Calu3 (cell line): ENCODE data around the gene HBG2. TPM values are rescaled to one million over a fixed set of nuclear protein-coding genes. Genes with fewer than 3 reads are reported as not detected.

ENCODE experiments used
- BruUV-seq: library from RNA; stranded (reverse); fragments of 400-500 nt; replicated peaks from 2 replicates; lab custom pipeline; 2021; lab: Mats Ljungman, UMichigan
- CTCF ChIA-PET: fragments of 300-600 bp; sonication (Branson Sonifier 250); formaldehyde crosslinking; loops from one replicate; lab custom pipeline; 2022; ENCODE audit warnings: antibody characterized with exemption; lab: Charles Lee
- DNase-seq: peaks from one replicate; pipeline ENCODE4 v3.0.0; 2022
- H3K27ac Mint-ChIP-seq: one replicate; pipeline ENCODE4 v1.8.0; 2022; ENCODE audit warnings: mixed read lengths; ENCODE audit not compliant: unreplicated experiment
- H3K27me3 Mint-ChIP-seq: one replicate; pipeline ENCODE4 v1.8.0; 2022; ENCODE audit warnings: mixed read lengths; ENCODE audit not compliant: unreplicated experiment
- H3K36me3 Mint-ChIP-seq: one replicate; pipeline ENCODE4 v1.8.0; 2022; ENCODE audit warnings: mild to moderate bottlenecking, moderate library complexity, mixed read lengths; ENCODE audit not compliant: insufficient read depth, unreplicated experiment
- H3K4me1 Mint-ChIP-seq: one replicate; pipeline ENCODE4 v1.8.0; 2022; ENCODE audit warnings: mild to moderate bottlenecking, low read depth, mixed read lengths; ENCODE audit not compliant: unreplicated experiment
- H3K4me3 Mint-ChIP-seq: one replicate; pipeline ENCODE4 v1.8.0; 2022; ENCODE audit warnings: mild to moderate bottlenecking, low read depth, moderate library complexity, mixed read lengths; ENCODE audit not compliant: unreplicated experiment
- H3K9me3 Mint-ChIP-seq: one replicate; pipeline ENCODE4 v1.8.0; 2022; ENCODE audit warnings: low read depth, mixed read lengths; ENCODE audit not compliant: unreplicated experiment
- intact Hi-C: fragments of 100-400 bp; cut with micrococcal nuclease; formaldehyde crosslinking; loops from one replicate; pipeline ENCODE4 v1.10.0; 2022; ENCODE audit not compliant: unreplicated experiment
- total RNA-seq: library from RNA; stranded (reverse); gene quantifications from 2 replicates; pipeline ENCODE4 v1.2.3, GENCODE V29; 2022
- TF ChIP-seq, protein P1 (sequence below): fragments of 200-600 bp; IDR thresholded peaks from one replicate; pipeline ENCODE4 v1.8.0; 2022; ENCODE audit warnings: antibody characterized with exemption; ENCODE audit not compliant: unreplicated experiment

Gene HBG2
- total RNA-seq, 1 experiment from 2014 or later = not detected

DNA sequence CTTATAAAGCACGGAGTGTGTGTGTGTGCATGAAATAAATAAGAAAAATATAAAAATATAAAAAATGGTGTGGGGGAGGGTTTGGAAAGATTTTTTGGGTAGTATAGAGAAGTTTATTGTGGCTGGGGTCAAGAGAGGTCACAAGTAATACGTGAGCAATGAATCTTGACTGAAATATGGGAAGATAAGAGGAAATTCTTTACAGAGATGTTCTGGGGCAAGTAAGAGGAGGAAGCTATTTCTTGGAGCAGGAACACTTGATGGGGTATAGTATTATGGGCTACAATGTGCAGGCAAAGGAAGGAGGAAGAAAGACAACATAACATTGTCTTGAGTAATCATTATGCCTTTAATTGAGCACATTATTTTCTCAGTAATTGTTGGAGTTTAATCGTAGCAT, 22.4 kb downstream of the HBG2 start:
- Mint-ChIP-seq H3K27ac (no peak overlapping the region), H3K27me3 (no peaks in the 10 kb centered on the region), H3K4me3 (no peak overlapping the region), H3K9me3 (no peaks in the 10 kb centered on the region), H3K4me1 (no peaks in the 10 kb centered on the region), H3K36me3 (no peaks in the 10 kb centered on the region)
- DNase-seq = no peak
- intact Hi-C loops = no loop called here
- BruUV-seq = no TSS peak
- CTCF ChIA-PET = no interaction called here
- TF ChIP-seq, protein P1, sequence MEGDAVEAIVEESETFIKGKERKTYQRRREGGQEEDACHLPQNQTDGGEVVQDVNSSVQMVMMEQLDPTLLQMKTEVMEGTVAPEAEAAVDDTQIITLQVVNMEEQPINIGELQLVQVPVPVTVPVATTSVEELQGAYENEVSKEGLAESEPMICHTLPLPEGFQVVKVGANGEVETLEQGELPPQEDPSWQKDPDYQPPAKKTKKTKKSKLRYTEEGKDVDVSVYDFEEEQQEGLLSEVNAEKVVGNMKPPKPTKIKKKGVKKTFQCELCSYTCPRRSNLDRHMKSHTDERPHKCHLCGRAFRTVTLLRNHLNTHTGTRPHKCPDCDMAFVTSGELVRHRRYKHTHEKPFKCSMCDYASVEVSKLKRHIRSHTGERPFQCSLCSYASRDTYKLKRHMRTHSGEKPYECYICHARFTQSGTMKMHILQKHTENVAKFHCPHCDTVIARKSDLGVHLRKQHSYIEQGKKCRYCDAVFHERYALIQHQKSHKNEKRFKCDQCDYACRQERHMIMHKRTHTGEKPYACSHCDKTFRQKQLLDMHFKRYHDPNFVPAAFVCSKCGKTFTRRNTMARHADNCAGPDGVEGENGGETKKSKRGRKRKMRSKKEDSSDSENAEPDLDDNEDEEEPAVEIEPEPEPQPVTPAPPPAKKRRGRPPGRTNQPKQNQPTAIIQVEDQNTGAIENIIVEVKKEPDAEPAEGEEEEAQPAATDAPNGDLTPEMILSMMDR = no peak

DNA sequence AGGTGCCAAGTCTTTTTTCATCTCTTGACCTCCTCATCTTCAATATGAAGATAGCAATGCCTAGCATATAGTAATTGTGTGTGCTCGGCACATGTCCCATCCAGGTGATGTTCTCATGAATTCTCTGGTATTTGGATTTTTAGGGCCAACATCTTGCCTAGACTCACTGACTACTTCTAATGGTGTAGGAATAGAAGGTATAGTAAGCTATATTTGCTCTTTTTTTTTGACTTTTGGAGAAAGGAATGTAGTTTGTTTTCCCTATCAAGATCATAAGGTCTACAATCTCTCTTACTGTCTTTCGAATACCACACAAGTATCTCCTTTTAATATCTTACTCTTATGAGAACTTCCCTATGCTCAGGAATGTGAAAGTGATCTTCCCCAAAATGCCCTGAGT, 23.5 kb downstream of the HBG2 start:
- Mint-ChIP-seq H3K4me1 (no peaks in the 10 kb centered on the region), H3K36me3 (no peaks in the 10 kb centered on the region), H3K9me3 (no peaks in the 10 kb centered on the region), H3K27me3 (no peaks in the 10 kb centered on the region), H3K4me3 (no peak overlapping the region), H3K27ac (no peak overlapping the region)
- CTCF ChIA-PET = no interaction called here
- intact Hi-C loops = no loop called here
- no TSS peak for BruUV-seq
- TF ChIP-seq, protein P1 = no peak
- DNase-seq = no peak

DNA sequence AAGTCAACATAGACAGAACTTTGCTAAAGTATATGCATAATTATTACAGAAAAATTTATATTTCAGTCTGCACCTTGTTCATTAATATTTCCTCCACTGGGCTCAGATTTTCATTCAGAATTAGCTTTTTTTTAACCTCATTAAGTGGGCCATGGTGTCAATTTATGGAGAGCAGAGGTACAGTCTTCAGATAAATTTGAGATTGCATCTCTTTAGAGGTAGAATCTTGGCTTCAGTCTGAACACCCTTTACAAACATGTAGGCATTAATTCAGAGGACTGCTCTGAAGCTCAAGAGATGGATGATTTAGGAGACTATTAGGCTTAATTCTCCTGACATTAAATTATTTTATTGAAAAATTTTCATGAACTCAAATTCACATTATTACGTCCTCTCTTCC, 24.3 kb downstream of the HBG2 start:
- Mint-ChIP-seq H3K4me1 (no peaks in the 10 kb centered on the region), H3K4me3 (no peak overlapping the region), H3K27ac (no peak overlapping the region), H3K36me3 (no peaks in the 10 kb centered on the region), H3K9me3 (no peaks in the 10 kb centered on the region), H3K27me3 (no peaks in the 10 kb centered on the region)
- CTCF ChIA-PET = no interaction called here
- TF ChIP-seq, protein P1 = no peak
- BruUV-seq = no TSS peak
- DNase-seq = no peak
- intact Hi-C loops = no loop called here

DNA sequence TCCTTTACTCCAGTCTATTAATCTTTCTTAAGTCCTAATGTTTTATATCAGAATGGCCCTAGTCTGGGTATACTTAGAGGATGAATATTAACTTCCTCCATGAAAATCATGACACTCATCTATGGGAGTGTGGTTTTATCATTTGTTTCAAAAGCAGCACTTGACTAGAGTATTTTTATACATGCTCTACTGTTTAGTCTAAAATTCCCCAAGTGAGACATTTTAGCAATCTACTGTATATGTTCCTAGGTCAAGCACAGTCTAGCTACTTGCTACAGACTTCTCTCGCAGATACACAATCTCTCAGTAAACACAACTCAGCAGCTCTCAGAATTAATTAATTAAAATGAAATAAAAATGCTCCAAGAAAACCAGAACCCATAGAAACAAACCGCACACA, 24.8 kb downstream of the HBG2 start:
- DNase-seq = no peak
- H3K4me1 Mint-ChIP-seq = no peaks in the 10 kb centered on the region
- no TSS peak for BruUV-seq
- no peaks in the 10 kb centered on the region for H3K27me3 Mint-ChIP-seq
- no peak overlapping the region for H3K4me3 Mint-ChIP-seq
- TF ChIP-seq, protein P1 = no peak
- H3K36me3 Mint-ChIP-seq = no peaks in the 10 kb centered on the region
- intact Hi-C loops = no loop called here
- CTCF ChIA-PET = no interaction called here
- H3K9me3 Mint-ChIP-seq = no peaks in the 10 kb centered on the region
- H3K27ac Mint-ChIP-seq = no peak overlapping the region
